ENCODE measurements around the gene DHX30.

- no peak for TF ChIP-seq CTCF (IDR thresholded peaks at IDR 0.05)
- TF ChIP-seq POLR2A (IDR thresholded peaks at IDR 0.05) = no peak
- no peak for TF ChIP-seq EP300 (IDR thresholded peaks at IDR 0.05)
Measured at GRCh38 chr3:47892286-47893040, 89.5 kb downstream of the DHX30 start.
